ENCODE results near the gene HDAC7. TPM values are rescaled to one million over a fixed set of nuclear protein-coding genes. Genes with fewer than 3 reads are reported as not detected.
"Not testable (repeated sequence)": the region's sequence is repeated elsewhere in the genome, so short reads cannot be mapped to it uniquely, and the experiment has no call there.

The HDAC7 gene
- total RNA-seq, 1 donor from 2014 or later: 50.4 TPM

- DNase-seq (ENCODE audit: low read depth, low spot score): no peak
Observed at GRCh38 chr12:47829584-47829983, 9.9 kb upstream of the HDAC7 start.

DNA sequence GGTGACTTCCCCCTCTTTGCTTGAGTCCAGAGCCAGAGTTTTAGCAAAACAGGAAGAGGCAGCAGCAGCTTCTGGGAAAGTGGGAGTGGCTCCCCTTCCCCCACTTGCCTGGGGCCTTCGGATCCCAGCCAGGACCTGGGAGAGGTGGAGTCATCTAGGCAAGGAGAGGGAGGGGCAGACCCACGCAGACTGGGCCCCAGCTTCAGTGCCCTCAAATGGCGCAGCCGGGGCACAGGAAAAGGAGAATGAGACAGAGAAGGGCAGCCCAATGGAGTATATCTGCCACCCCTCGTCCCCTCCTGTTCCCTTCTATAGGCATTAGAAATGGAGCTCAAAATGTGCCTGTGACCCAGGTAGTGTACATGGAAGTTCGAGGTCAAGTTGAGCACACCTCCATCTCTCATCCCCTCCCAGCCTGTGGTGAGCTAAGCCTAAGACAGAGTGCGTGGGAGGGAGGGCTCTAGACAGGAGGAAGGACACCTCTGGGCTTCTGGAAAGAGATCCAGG is 9.3 kb upstream of the HDAC7 start:
- DNase-seq (ENCODE audit: low read depth, low spot score): no peak

GRCh38 chr12:47828008-47828975 is 8.6 kb upstream of the HDAC7 start:
- DNase-seq (ENCODE audit: low read depth, low spot score): no peak

GRCh38 chr12:47825173-47825639 is 5.5 kb upstream of the HDAC7 start:
- no peak for DNase-seq (ENCODE audit: low read depth, low spot score)

DNA sequence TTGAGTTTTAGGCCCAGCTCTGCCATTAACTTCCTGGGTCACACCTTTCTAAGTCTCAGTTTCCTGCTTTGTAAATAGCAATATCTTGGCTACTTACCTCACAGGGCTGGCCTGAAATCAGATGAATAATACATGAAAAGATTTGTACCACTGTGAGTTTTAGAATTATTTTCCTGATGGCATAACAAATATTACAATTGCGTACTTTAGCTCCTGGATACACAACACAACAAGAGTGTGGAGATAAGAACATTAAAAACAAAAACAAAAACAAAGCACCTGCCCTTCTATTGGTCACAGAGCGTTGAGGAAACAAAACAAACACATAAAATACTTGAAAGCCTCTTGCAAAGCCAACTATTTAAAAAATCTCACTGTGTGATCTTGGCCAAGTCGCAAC is 4.9 kb upstream of the HDAC7 start:
- DNase-seq (ENCODE audit: low read depth, low spot score): no peak

GRCh38 chr12:47824198-47824597 is 4.5 kb upstream of the HDAC7 start:
- DNase-seq (ENCODE audit: low read depth, low spot score): no peak

- DNase-seq (ENCODE audit: low read depth, low spot score): no peak
Observed at GRCh38 chr12:47823422-47824086, 3.9 kb upstream of the HDAC7 start.

DNA sequence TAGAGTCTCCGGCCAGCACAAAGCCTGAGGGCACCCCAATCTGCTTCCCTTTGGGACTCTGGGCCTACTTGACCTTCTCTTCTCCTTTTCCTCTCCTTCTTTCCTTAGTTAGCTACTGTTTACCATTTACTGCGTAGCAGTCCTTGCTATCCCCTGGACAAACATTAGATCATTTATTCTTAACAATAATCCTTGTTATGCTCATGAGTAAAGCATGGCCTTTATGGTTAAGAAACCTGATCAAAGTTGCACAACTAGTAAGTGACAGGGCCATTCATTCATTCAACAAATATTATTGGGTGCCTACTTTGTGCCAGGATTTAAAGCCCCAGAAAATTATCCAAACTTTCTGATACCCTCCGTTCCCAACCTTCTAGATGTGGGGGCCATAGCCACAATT is 3.2 kb upstream of the HDAC7 start:
- no peak for DNase-seq (ENCODE audit: low read depth, low spot score)

DNA sequence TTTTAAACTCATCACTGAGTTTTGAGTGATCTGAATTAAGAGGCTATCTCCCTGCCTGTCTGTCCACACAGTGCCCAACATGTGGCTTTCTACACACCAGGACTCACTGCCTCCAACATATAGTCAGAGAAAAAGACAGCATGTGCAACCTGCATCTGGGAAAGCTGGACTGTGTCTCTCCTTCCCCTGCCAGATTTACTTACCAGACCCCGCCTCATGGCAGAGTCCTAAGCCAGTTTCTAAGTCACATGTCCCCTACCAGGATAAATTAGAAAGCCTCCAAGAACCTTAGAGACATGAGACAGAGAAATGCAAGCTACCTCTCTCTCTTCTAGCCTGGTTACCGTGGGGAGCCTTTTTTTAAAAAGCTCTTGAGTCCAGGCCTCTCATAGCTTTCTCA is 2.7 kb upstream of the HDAC7 start:
- no peak for DNase-seq (ENCODE audit: low read depth, low spot score)

DNA sequence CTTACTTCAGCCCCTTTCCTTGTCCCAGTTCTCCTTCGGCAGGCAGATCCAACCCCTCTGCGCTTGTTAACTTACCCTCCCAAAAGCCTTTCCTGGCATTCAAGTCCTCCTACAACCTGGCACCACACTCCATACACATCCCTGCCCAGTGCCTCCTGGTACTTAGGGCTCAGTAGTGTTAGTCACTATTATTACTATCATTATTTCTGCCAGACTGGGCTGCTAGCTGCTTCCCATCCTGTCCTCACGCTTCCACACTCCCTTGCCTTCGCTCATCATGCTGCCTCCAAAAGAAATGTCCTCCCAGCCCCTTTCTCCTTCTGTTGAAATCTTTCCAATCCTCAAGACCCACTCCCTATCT is 1.6 kb upstream of the HDAC7 start:
- DNase-seq (ENCODE audit: low read depth, low spot score): no peak

- DNase-seq (ENCODE audit: low read depth, low spot score): peak; percentile 90
Observed at GRCh38 chr12:47820631-47821345, 1.1 kb upstream of the HDAC7 start.

- DNase-seq (ENCODE audit: low read depth, low spot score): no peak
Observed at GRCh38 chr12:47819138-47819895, 386 bp downstream of the HDAC7 start.

DNA sequence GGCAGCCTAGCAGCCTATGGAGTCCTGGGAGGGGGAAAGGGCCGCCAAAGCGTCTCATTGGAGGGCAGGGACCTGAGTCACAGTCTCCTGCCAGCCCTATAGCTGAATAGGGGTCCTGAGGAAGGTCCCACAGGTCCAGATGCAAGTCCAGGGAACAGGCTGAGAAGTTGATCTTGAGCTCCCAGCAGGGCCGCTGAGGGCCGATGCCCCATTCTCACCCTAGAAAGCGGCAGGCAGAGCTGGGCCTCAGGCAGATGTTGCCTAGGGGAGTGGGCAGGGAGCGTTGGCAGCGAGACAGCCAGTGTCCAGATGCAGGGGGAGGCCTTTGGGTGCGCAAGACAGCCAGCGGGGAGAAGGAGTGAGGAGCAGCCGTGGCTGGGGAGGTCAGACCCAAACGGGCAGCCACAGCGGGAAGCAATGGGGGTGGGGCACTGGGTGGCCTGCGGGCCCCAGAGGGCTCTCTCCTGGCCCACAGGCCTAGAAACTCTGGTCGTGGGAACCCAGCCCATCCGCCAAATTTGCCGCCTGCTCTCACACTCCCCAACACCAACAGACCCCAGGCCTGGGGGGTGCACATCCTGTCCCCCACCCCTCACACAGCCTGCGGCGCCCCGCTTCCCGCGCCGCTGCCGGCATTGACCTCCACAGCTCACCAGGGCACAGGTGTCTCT is 1.1 kb downstream of the HDAC7 start:
- DNase-seq (ENCODE audit: low read depth, low spot score): no peak

- DNase-seq (ENCODE audit: low read depth, low spot score): no peak
Observed at GRCh38 chr12:47818007-47818376, 1.7 kb downstream of the HDAC7 start.

DNA sequence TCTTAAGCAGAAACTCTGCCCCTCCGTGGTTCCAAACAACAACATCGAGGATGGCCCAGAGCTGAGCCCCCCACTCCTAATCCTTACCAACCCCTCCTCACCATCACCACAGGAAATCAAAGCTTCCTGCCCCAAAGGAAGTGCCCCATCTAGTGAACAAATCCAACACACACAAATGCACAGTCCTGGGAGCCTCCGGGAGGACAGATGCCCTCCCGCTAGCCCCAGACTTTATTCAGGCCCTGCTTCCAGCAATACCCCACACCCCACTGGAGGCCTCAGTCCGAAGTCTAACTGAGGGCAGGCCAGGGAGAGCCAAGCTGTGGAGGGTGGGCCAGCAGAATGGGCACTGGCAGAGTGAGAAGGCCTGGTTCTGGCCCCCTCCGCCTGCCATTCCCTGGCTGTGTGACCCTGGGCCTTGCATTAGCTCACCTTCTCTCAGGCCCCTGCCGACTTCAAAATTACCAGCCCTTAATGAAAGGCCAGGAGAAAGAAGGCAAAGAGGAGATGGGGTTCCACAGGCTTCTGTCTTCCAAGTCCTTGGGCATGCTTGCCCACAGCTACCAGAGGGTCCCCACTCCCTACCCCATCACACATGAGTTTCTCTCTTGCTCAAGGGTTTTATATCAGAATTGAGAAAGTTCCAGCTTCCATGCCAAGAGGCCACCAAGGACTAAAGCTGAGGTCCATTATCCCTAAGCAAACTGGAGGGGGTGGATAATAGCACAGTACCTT is 2.3 kb downstream of the HDAC7 start:
- no peak for DNase-seq (ENCODE audit: low read depth, low spot score)

DNA sequence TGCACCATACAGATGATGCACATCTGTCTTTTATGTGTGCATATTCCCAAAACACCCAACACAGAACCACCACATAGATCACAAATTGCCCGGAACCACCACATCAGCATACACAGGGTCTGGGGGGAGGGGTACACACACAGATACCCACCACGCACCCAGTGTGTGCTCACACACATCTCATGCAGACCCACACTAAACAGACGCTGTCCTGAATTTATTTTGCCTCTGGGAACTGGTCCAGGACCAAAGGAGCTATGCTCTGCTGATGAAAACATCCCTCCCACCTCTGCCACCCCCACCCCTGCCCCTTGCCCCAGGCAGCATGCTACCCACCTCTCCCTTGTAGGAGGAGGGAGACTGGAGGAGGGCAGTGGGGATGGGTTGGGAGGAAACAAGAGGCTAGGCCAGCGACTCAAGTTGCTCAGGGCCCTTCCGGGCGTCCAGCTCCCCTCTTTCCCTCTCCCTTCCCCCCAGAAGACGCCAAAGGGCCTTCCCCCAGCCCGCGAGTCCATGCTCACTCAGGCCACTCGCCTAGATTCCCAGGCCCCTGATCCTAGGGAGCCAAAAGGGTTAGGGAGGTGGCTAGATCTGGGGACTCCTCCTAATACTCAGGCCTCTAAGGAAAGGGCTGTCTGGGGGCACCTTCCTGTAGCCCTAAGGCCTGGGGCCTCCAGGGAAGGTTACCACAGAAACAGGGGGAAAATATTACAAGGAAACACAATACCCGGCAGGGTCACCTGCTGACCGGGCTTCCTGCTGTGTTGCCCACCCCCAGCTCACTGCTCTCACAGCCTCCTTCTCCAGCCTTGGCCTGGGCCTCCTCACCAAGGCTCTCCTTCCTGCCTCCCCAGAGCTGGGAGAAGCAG is 3.1 kb downstream of the HDAC7 start:
- DNase-seq (ENCODE audit: low read depth, low spot score): peak; percentile 78

- not testable (repeated sequence) for DNase-seq (ENCODE audit: low read depth, low spot score)
Observed at GRCh38 chr12:47815447-47815846, 4.3 kb downstream of the HDAC7 start.

GRCh38 chr12:47814539-47815170 is 5.0 kb downstream of the HDAC7 start:
- DNase-seq (ENCODE audit: low read depth, low spot score): no peak
